ENCODE data around the gene SF3A2.

Gene SF3A2

DNA sequence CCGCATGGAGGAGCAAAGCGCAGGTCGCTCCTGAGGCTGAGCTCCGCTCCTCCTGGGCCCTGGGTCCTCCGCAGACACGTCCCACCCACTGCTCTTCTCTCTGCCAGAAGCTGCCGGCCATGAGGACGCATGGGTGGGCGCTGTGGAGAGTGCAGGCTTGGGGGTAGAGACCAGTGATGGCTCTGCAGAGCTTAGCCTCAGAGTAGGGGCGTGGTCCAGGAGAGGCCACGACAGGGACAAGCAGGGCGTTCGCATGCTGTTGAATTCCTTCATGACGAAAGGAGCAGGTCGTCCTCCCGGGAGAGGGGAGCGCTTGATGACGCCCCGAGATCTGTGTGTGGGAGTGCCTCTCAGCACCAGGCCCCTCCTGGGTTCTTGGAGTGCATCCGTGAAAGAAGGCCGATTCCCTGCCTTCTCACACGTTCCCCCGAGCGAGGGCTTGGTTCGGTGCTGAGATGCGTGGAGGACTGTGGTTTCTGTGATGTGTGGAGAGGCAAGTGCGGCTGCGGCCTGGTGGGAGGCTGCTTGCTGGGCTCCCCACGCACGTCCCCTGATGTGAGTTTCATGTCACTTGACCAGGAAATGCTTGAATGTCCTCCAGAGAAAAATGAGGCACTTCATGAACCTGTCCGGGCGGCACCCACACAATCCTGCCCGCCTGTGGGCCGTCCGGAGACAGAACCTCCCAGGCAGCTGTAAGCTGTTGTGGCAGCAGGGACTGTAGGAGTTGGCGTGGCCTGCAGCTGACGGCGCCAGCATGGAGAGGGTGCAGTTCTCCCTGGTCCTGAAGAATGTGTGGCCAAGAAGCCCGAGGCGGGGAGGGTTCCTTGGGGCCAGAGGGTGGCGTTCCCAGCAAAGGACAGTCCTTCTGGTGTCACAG, 4.5 kb downstream of the SF3A2 start:
- no peak for DNase-seq (ENCODE audit: low read depth)

DNA sequence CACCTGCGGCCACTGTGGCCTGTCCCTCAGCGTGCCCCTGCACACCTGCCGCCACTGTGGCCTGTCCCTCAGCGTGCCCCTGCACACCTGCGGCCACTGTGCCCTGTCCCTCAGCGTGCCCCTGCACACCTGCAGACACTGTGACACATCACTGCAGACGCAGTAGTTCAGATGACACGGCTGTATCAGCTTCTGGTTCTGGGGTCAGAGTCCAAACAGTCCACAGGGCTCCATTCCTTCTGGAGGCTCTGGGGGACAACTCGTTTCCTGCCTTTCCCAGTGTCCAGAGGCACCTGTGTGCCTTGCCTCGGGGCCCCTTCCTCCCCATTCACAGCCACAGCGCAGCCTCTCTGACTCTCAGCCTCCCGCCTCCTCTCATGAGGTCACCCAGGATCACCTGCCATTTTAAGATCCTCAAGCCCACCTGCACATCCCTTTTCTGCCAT, 5.5 kb downstream of the SF3A2 start:
- no peak for DNase-seq (ENCODE audit: low read depth)

DNA sequence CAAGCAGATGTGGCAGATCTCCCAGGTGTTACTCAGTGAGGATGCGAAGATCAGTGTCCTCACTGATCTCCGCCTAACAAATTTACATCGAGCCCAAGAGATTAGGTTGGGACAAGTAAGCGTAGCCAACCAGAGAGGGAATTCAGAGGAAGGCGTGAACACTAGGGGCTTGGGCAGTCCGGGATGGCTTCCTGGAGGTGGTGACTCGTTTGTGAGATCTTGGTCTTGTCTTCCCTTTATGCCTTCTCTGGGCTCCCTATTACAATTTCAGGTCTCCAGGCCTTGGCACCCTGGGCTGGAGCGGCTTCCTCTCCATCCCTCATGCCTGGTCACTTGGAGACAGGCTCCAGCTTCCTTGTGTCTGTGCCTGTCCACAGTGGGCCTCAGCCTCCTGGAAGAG, 6.2 kb downstream of the SF3A2 start:
- DNase-seq (ENCODE audit: low read depth), result no peak

DNA sequence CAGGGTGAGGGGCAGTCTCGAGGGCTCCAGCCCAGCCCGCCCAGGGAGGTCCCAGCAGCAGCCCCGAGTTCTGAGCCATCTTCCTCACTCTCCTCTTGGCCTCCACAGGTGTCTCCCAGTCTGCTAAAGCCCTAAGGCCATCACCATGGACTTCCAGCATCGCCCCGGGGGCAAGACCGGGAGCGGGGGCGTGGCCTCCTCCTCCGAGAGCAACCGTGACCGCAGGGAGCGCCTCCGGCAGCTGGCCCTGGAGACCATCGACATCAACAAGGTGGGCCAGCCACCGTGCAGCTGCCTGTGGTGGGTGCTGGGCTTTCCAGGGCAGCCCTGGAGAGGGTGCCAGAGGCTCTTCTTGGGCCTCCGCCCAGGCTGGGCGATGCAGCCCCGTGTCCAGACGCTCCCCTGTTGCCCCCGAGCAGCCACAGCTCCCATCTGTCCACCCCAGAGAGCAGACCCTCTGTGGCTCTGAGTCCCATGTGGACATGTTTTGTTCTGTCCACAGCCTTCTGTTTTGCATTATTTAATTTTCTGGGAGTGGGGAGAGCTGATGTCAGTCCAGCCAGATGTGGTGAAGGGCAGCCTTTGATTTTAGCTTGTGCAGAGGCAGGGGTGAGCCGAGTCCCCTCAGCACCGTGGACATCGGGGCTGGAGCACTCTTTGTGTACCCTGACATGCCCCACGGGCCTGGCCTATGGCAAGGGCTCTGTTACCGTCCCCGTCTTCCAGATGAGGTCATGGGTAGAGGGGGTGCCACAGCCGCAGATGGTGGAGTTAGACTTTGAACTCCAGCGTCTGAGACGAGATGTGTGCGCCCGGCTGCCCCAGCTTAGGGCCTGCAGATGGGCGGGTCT, 6.9 kb downstream of the SF3A2 start:
- no peak for DNase-seq (ENCODE audit: low read depth)

DNA sequence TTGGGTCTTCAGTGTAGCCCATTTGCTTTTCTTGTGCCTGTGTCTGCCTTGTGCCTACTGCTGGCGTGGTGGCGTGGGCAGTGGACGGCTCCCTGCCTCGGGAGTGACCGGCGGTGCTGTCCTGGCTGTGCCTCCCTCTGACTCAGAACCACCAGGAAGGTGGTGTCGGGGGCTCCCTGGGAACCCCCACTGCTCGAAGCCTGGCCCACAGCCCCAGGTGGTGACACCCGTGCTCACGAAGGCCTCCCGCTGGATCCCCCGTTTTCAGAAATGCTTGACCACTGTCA, 7.4 kb downstream of the SF3A2 start:
- DNase-seq (ENCODE audit: low read depth), result no peak

DNA sequence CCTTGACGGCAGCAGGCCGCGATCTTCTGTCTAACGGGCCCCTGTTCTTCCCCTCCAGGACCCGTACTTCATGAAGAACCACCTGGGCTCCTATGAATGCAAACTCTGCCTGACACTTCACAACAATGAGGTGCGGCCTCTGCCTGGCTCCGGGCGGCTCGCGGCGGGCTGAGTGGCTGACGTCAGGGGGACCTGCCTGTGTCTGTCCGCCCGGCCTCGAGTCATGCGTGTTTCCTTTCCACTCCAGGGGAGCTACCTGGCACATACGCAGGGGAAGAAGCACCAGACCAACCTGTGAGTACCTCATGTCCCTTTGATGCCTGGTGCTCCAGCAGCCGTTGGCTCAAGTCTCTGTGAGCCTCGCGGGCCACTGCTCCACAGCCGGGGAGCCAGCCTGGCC, 7.9 kb downstream of the SF3A2 start:
- DNase-seq (ENCODE audit: low read depth), result no peak

DNA sequence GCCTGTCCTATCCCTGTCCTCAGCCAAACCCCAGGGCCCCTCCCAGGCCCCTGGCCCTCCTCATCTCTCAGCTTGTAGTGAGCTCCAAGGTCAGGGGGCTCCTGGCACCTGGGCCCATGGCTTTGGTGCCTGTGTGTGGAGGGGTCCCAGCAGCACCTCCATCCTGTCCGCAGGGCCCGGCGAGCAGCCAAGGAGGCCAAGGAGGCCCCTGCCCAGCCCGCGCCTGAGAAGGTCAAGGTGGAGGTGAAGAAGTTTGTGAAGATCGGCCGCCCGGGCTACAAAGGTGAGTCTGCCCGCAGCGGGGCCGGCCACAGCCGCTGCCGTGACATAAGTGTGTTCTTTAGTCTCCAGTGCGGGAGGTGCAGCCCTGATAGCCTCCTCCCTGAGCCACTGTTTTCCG, 8.6 kb downstream of the SF3A2 start:
- no peak for DNase-seq (ENCODE audit: low read depth)

DNA sequence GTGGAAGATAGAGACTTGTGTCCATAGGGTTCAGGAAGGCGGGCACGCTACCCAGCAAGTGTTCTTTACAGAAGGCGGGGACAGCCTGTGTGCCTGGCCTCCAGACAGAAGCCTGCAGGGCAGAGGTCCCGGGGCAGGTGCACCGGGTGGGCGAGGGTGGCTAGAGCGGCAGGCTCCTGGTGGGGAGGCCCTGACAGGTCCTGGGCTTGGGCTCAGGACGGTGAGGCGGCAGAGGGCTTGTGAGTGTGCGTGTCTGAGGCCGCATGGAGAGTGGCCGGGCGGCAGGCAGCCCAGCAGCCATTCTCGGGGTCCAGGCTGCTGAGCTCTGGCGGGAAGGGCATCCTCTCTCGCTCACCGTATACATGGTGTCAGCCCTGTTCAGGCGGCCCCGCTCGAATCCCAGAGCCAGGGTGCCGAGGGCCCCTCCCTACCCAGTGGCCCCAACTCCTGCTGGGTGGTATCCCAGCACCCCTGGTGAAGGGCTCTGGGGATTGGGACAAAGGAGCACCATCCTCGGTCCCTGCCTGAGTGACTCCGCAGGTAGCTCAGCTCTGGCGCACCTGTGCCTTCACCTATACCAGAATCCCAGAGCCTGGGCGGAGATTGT, 9.5 kb downstream of the SF3A2 start:
- DNase-seq (ENCODE audit: low read depth), result no peak

DNA sequence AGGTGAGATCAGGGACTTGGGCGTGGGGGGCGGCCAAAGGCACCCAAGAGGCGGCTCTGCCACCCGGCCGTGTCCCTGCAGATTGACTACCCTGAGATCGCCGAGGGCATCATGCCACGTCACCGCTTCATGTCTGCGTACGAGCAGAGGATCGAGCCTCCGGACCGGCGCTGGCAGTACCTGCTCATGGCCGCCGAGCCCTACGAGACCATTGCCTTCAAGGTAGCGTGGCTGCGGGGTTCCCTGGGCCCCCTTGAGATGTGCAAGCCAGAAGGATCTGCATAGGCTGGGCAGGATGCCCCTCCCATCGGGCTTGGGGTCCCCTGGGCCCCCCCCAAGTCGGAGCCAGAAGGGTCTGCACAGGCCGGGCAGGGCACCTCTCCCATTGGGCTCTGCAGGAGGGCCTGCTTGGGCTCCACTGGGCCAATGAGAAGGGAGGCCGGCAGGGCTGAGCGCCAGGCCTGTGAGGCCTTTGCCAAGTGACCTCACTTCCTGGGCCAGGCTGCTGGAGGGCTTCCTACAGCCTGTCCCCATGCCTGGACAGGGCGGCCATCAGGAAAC, 10.3 kb downstream of the SF3A2 start:
- DNase-seq (ENCODE audit: low read depth), result no peak

DNA sequence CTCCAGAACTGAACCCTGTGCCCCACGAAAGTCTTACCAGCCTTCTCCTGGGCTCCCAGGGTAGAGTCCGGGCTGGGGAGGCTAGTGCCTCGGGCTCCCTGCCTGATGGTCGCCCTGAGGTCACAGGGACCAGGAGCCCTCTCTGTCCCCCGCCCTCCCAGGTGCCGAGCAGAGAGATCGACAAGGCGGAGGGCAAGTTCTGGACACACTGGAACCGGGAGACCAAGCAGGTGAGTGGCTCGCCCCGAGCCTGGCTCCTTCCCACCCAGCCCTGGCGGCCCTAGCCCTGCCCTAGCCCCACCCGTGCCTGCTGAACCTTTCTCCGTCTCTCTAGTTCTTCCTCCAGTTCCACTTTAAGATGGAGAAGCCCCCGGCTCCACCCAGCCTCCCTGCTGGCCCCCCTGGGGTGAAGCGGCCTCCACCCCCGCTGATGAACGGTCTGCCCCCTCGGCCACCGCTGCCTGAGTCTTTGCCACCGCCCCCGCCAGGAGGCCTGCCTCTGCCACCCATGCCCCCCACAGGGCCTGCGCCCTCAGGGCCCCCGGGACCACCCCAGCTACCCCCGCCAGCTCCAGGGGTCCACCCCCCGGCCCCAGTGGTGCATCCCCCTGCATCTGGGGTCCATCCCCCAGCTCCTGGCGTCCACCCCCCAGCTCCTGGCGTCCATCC, 10.9 kb downstream of the SF3A2 start:
- DNase-seq (ENCODE audit: low read depth), result no peak

DNA sequence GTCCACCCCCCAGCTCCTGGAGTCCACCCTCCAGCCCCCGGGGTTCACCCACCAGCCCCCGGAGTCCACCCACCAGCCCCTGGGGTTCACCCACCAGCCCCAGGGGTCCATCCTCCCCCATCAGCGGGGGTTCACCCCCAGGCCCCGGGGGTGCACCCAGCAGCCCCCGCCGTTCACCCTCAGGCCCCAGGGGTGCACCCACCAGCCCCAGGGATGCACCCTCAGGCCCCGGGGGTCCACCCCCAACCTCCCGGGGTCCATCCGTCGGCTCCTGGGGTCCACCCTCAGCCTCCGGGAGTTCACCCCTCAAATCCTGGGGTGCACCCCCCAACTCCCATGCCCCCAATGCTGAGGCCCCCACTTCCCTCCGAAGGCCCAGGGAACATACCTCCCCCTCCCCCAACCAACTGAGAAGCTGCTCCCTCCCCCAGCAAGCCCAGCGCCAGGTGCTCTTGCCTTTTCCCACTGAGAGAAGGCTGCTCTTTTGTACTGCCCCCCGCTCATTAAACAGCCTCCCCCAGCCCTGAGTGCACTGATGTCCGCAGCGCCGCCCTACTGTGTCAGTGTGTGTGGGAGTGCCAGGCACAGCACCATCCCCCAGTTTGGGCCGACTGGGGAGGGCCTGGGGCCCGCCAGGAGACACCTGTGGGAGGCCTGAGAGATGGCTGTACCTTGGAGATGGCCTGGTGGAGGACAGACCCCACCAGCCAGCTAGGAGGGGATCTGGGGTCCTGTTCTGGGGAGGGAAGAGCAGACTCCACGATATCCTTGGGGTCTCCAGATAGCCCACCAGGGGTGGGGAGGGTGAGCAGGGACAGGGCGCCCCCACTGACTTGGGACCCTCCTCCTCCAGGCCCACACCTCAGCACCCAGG, 11.7 kb downstream of the SF3A2 start:
- no peak for DNase-seq (ENCODE audit: low read depth)

DNA sequence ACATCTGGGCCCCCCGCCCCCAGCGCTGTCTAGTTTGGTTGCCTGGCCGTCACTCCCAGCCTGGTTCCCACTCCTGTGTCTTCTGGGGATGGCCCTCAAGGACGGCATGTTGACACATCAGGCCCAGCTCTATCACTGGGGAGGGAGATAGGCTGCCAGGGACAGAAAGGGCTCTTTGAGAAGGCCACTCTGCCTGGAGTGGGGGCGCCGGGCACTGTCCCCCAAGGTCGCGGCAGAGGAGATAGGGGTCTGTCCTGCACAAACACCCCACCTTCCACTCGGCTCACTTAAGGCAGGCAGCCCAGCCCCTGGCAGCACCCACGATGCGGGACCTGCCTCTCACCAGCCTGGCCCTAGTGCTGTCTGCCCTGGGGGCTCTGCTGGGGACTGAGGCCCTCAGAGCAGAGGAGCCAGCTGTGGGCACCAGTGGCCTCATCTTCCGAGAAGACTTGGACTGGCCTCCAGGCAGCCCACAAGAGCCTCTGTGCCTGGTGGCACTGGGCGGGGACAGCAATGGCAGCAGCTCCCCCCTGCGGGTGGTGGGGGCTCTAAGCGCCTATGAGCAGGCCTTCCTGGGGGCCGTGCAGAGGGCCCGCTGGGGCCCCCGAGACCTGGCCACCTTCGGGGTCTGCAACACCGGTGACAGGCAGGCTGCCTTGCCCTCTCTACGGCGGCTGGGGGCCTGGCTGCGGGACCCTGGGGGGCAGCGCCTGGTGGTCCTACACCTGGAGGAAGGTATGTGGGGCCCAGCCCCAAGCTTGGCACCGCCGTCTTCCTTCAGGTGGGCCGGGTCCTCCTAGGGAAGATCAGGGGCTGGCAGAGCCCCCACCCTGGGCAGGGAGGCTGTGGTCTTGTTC, 12.6 kb downstream of the SF3A2 start, which contains the start of gene AMH:
Gene AMH (plus strand): TSS at position 314 of the 857 bp plus-strand sequence. CDS start 10 bp downstream, at position 324.
- DNase-seq (ENCODE audit: low read depth), result no peak

DNA sequence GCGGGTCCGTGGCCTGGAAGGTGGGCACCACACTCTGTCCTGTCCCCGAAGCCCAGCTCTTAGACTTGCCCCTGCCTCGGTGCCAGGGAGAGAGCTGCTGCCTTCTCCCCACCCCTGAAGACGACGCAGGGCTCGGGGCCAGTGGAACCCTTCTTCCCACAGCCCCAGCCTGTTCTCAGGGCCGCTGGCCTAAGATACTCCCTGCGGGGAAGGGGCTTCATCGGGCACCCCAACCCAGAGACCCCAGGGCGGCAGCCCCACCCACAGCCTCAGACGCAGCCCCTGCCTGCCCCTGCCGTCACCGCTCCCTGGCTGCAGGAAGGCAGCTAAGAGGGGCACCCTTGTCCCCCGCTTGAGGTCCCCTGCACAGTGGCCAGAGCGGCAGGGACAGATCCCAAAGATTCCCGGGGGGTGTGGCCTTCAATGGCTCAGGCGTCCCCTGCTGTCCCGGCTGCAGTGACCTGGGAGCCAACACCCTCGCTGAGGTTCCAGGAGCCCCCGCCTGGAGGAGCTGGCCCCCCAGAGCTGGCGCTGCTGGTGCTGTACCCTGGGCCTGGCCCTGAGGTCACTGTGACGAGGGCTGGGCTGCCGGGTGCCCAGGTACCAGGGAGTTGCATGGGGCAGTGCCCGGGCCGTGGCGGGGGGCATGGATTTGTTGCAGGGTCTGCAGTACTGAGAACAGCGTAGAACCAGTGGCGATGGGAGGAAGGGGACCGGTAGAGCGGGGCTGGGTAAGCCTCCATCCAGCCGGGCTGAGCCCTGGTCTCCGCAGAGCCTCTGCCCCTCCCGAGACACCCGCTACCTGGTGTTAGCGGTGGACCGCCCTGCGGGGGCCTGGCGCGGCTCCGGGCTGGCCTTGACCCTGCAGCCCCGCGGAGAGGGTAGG, 13.5 kb downstream of the SF3A2 start:
- DNase-seq (ENCODE audit: low read depth), result no peak

DNA sequence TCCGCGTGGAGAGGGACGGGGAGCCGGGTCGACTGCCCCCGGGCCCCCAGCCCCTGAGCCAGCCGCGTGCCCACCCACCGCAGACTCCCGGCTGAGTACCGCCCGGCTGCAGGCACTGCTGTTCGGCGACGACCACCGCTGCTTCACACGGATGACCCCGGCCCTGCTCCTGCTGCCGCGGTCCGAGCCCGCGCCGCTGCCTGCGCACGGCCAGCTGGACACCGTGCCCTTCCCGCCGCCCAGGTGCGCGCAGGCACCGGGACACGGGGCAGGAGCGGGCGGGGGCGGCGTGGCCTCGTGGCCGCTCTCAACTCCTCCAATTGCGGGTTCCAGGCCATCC, 14.1 kb downstream of the SF3A2 start:
- no peak for DNase-seq (ENCODE audit: low read depth)

DNA sequence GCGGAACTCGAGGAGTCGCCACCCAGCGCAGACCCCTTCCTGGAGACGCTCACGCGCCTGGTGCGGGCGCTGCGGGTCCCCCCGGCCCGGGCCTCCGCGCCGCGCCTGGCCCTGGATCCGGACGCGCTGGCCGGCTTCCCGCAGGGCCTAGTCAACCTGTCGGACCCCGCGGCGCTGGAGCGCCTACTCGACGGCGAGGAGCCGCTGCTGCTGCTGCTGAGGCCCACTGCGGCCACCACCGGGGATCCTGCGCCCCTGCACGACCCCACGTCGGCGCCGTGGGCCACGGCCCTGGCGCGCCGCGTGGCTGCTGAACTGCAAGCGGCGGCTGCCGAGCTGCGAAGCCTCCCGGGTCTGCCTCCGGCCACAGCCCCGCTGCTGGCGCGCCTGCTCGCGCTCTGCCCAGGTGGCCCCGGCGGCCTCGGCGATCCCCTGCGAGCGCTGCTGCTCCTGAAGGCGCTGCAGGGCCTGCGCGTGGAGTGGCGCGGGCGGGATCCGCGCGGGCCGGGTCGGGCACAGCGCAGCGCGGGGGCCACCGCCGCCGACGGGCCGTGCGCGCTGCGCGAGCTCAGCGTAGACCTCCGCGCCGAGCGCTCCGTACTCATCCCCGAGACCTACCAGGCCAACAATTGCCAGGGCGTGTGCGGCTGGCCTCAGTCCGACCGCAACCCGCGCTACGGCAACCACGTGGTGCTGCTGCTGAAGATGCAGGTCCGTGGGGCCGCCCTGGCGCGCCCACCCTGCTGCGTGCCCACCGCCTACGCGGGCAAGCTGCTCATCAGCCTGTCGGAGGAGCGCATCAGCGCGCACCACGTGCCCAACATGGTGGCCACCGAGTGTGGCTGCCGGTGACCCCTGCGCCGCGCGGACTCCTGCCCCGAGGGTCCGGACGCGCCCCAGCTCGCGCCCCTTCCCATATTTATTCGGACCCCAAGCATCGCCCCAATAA, 14.8 kb downstream of the SF3A2 start:
- DNase-seq (ENCODE audit: low read depth), result no peak

DNA sequence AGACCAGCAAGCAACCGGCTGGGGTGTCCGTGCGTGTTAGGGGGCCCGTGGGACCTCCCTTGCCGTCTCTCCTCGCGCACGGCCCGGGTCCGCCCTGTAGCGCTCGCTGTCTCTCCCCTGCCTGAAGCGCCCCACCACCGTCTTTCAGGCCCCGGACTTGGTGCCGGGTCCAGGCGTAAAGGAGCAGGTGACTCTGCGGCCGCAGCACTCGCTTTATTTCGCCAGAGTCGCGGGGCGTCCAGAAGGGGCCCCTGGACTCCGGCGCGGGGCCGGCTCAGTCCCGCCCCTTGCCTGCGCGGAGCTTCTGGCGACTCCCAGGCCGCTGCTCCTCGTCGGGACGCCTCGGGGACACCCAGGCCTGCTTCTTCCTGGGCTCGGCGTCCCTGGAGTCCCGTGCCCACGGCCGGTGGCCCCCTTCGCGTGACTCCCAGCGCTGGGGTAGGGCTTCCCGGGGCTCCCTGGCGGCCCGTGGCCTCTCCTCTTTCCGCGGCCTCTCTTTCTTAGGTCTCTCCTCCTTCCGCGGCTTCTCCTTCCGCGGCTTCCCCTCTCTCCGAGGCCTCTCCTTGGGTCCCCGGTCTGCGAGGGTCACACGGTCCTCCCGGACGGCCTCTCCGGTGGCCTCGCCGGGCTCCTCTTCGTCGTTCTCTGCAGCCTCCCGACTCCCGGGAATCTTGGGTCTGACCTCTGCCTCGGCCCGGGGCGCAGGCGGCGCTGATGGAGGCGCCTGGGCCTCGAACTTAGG, 15.6 kb downstream of the SF3A2 start:
- no peak for DNase-seq (ENCODE audit: low read depth)

DNA sequence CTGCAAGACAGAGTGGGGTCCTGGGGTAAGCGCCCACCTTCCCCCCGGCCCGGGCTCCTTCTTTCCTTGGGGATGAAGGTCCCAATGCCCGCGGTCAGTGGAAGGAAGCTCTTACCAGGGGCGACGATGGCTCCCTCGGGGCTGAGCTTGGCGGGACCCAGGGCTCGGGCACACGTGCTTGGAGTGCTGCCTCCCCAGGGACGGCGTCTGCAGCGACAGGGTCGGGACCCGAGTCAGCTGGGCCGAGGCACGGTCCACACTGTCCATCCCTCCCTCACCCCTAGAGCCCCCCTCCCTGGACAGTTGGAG, 16.1 kb downstream of the SF3A2 start:
- no peak for DNase-seq (ENCODE audit: low read depth)

All from activated T-cell treated with anti-CD3 and anti-CD28 coated beads for 48 hours (primary cell).